K562 (cell line): Measurements from ENCODE around the gene POTEJ. TPM values are rescaled to one million over a fixed set of nuclear protein-coding genes. Genes with fewer than 3 reads are reported as not detected.
"Not testable (repeated sequence)": the region's sequence is repeated elsewhere in the genome, so short reads cannot be mapped to it uniquely, and the experiment has no call there.

Experiments
- ATAC-seq: fragments of 200-7000 bp; cut with Tn5 transposase; 3 replicates; pipeline ENCODE4 v1.9.1; 2020; ENCODE audit warnings: moderate library complexity
- BruUV-seq: library from RNA; stranded (reverse); fragments of 400-500 nt; replicated peaks from 2 replicates; lab custom pipeline; 2021; lab: Mats Ljungman, UMichigan
- CTCF ChIA-PET: fragments of 300-600 bp; formaldehyde crosslinking; extraction: SDS; loops from one replicate; lab custom pipeline; 2021; ENCODE audit warnings: low intra/inter-chr PET ratio; lab: Yijun Ruan, JAX
- POLR2A ChIA-PET: fragments of 300-600, 350-650 bp; sonication (Branson Sonifier 250); formaldehyde crosslinking; extraction: SDS; loops from one replicate; lab custom pipeline; 2021; ENCODE audit warnings: antibody characterized with exemption, inconsistent platforms; lab: Yijun Ruan, JAX
- DNase-seq, 4 experiments: peaks; one replicate each; pipeline versions ENCODE4 v3.0.0 to v3.0.0-alpha.2; 2011 to 2018; ENCODE audit warnings: low spot score in 3 of 4, mixed read lengths in 3 of 4; ENCODE audit errors: extremely low read depth in 1 of 4
- FAIRE-seq: peaks from 2 replicates; lab custom pipeline; 2011; peaks lifted over from hg19 to GRCh38; lab: Jason Lieb, UNC
- H2AFZ ChIP-seq: 2 replicates; pipeline ENCODE4 v1.6.0; 2011; ENCODE audit warnings: low read depth, low read length, control low read depth, inconsistent platforms
- H3K27ac ChIP-seq: fragments of 200-600 bp; 3 replicates; pipeline ENCODE4 v1.8.0; 2011; ENCODE audit warnings: low read depth, mild to moderate bottlenecking, control low read depth, inconsistent platforms, low read length, moderate library complexity, mixed read lengths; ENCODE audit errors: extremely low read depth
- H3K27me3 ChIP-seq, 2 experiments: fragments of 300-600 bp in 1 of 2; 2 replicates in 1 of 2; 3 replicates in 1 of 2; pipeline versions ENCODE4 v1.6.0 to v1.8.0; 2011; ENCODE audit warnings: inconsistent platforms in 2 of 2, low read length in 2 of 2, mild to moderate bottlenecking in 1 of 2, mixed read lengths in 1 of 2, moderate library complexity in 1 of 2; ENCODE audit not compliant: control insufficient read depth in 2 of 2, insufficient read depth in 2 of 2
- H3K36me3 ChIP-seq: fragments of 300-600 bp; 3 replicates; pipeline ENCODE4 v1.8.0; 2011; ENCODE audit warnings: mild to moderate bottlenecking, low read length, inconsistent platforms; ENCODE audit not compliant: control insufficient read depth, insufficient read depth
- H3K4me1 ChIP-seq, 2 experiments: fragments of 200-600 bp in 1 of 2; replicated peaks in 1 of 2; 2 replicates in 1 of 2; 3 replicates in 1 of 2; pipeline versions ENCODE4 v1.5.1 to v1.8.0; 2011; ENCODE audit warnings: inconsistent platforms in 2 of 2, low read length in 2 of 2, mild to moderate bottlenecking in 1 of 2, mixed read lengths in 1 of 2, moderate library complexity in 1 of 2; ENCODE audit not compliant: control insufficient read depth in 2 of 2, insufficient read depth in 2 of 2
- H3K4me2 ChIP-seq: 2 replicates; pipeline ENCODE4 v1.6.1; 2011; ENCODE audit warnings: low read length, control low read depth, inconsistent platforms, mixed read lengths; ENCODE audit not compliant: insufficient read depth
- H3K4me3 ChIP-seq: fragments of 200-600 bp; sonication (generic), shearing (Covaris generic); 2 replicates; pipeline ENCODE4 v1.5.1; 2016; ENCODE audit warnings: control low read depth, inconsistent platforms
- H3K79me2 ChIP-seq: fragments of 200-600 bp; 3 replicates; pipeline ENCODE4 v1.8.0; 2011; ENCODE audit warnings: low read length, inconsistent platforms; ENCODE audit not compliant: control insufficient read depth, insufficient read depth
- H3K9ac ChIP-seq, 2 experiments: 2 replicates each; pipeline versions ENCODE4 v1.6.0 to v1.6.1; 2011; ENCODE audit warnings: low read depth in 2 of 2, low read length in 2 of 2, control low read depth in 1 of 2, inconsistent platforms in 1 of 2, mild to moderate bottlenecking in 1 of 2, mixed read lengths in 1 of 2; ENCODE audit not compliant: insufficient read depth in 1 of 2
- H3K9me1 ChIP-seq: one replicate; pipeline ENCODE4 v1.6.0; 2011; ENCODE audit warnings: inconsistent platforms, mild to moderate bottlenecking, low read length, moderate library complexity; ENCODE audit not compliant: control insufficient read depth, insufficient read depth
- H3K9me3 ChIP-seq: replicated peaks from 2 replicates; pipeline ENCODE4 v1.5.1; 2011; ENCODE audit warnings: low read depth, low read length, inconsistent platforms; ENCODE audit not compliant: control insufficient read depth, insufficient read depth
- H4K20me1 ChIP-seq: replicated peaks from 2 replicates; pipeline ENCODE4 v1.6.1; 2011; ENCODE audit warnings: low read length, inconsistent platforms, mixed read lengths; ENCODE audit not compliant: control insufficient read depth, insufficient read depth
- WGBS: fragments of 100-300 bp; shearing (Covaris generic); methylation state at CpG from one replicate; pipeline ENCODE4 v1.1.6; 2016; ENCODE audit warnings: low coverage, mixed read lengths; ENCODE audit not compliant: insufficient coverage; ENCODE audit errors: missing lambda C conversion rate; 5-methylcytosine and 5-hydroxymethylcytosine counted together
- in situ Hi-C: fragments of 300-500 bp; cut with MboI; formaldehyde crosslinking; loops from 4 replicates; pipeline ENCODE4 v1.15.0; 2018; ENCODE audit warnings: inconsistent platforms, mixed read lengths
- intact Hi-C: fragments of 100-400 bp; cut with micrococcal nuclease; formaldehyde crosslinking; loops from 2 replicates; pipeline ENCODE4 v1.14.2; 2022
- polyA plus RNA-seq, 8 experiments: library from polyadenylated mRNA; depleted of rRNA in 4 of 8; stranded (reverse) in 5 of 8; unstranded in 3 of 8; fragments of >200 nt; fragmentation: Nextera tagmentation in 2 of 8; fragmentation: Illumina TruSeq in 1 of 8; extraction: Ambion mirVana in 2 of 8; extraction: Trizol in 1 of 8; gene quantifications; 2 replicates each; pipeline versions ENCODE4 v1.2.1 to v1.2.3, GENCODE V29; 2011 to 2014; ENCODE audit warnings: inconsistent platforms in 1 of 8, missing spikeins in 1 of 8
- total RNA-seq, 7 experiments: library from RNA; depleted of rRNA in 6 of 7; stranded (reverse); fragments of >200 nt in 6 of 7; fragmentation: Illumina TruSeq in 2 of 7; extraction: Trizol in 2 of 7; gene quantifications; 2 replicates each; pipeline versions ENCODE4 v1.2.1 to v1.2.3, GENCODE V29; 2011 to 2021; ENCODE audit warnings: low replicate concordance in 1 of 7

The POTEJ gene
- total and polyA plus RNA-seq, 9 of the 15 experiments (the other 6 are each of a cell fraction or from before 2014, with no cell fraction given), result not detected

DNA sequence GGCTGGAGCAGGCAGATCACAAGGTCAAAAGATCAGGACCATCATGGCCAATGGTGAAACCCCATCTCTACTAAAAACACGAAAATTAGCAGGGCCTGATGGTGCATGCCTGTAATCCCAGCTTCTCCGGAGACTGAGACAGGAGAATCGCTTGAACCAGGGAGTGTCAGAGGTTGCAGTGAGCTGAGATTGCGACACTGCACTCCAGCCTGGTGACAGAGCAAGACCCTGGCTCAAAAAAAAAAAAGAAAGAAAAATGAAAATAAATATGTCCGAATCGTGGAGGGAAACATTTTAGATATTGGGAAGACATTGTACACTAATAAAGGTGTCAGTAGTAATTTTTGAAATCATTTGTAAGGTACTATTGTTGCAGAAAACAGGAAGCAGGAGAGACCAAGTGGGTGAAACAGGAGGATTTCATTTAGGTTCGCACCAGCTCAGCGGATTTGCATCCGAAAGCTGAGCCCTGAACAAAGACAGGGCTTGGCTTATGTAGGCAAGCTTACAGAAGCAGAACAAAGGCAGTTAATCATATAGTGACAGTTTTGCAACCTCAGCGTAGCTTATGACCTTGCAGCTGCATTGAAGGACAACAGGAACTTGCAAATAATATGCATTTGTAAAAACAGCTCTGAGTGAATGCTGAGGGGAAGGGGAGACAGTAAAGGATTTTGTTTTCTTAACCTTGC lies 17.7 kb downstream of the POTEJ start:
- H3K9ac ChIP-seq, H3K4me3 ChIP-seq, H3K79me2 ChIP-seq, H3K27me3 ChIP-seq, H2AFZ ChIP-seq, POLR2A ChIA-PET, ATAC-seq, in situ Hi-C loops, H3K4me1 ChIP-seq, H4K20me1 ChIP-seq, H3K9me1 ChIP-seq, H3K36me3 ChIP-seq, intact Hi-C loops, H3K27ac ChIP-seq, H3K4me2 ChIP-seq, BruUV-seq, FAIRE-seq, CTCF ChIA-PET, DNase-seq, H3K9me3 ChIP-seq: not testable (repeated sequence)
- 0% methylated on average over 4 of the region's 10 CpGs for WGBS

DNA sequence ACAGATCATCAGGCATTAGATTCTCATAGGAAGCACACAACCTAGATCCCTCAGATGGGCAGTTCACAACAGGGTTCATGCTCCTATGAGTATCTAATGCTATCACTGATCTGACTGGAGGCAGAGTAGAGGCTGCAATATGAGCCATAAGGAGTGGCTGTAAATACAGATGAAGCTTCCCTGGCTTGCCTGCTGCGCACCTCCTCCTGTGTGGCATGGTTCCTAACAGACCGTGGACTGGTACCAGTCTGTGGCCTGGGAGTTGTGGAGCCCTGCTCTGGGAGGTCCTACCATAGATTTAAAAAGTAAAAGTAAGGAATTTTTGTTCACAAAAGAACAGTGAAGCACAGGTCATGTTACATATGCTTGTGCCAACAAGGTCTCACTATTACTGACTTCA lies 27.7 kb downstream of the POTEJ start:
- H3K4me1 ChIP-seq, ATAC-seq, H3K27me3 ChIP-seq, H3K79me2 ChIP-seq, H2AFZ ChIP-seq, H3K36me3 ChIP-seq, in situ Hi-C loops, H4K20me1 ChIP-seq, H3K4me3 ChIP-seq, POLR2A ChIA-PET, H3K9me1 ChIP-seq, H3K9me3 ChIP-seq, H3K9ac ChIP-seq, BruUV-seq, CTCF ChIA-PET, DNase-seq, FAIRE-seq, H3K4me2 ChIP-seq, H3K27ac ChIP-seq, intact Hi-C loops: not testable (repeated sequence)
- 0% methylated on average over 2 of the region's 2 CpGs for WGBS

DNA sequence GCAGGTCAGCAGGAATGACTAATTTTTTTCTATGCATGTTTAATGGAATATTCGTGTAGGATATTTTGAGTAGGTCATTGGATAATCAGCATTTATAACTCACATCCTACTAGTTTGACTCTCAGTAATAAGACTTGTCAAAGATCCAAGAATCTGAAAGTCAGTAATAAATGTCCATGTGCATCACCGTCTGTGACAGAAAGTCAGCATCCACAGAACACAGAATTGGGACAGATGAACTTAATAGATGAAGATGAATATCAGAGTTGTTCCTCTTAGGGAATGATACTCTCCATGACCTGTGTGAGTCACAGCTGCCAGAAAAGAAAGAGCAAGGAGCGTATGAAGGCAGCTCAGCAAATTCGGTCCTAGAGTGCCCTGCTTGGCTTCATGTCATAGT lies 30.4 kb downstream of the POTEJ start:
- POLR2A ChIA-PET, ATAC-seq, H3K9ac ChIP-seq, H3K4me1 ChIP-seq, H2AFZ ChIP-seq, H3K4me2 ChIP-seq, H4K20me1 ChIP-seq, H3K4me3 ChIP-seq, H3K36me3 ChIP-seq, H3K79me2 ChIP-seq, H3K27ac ChIP-seq, intact Hi-C loops, H3K9me3 ChIP-seq, FAIRE-seq, CTCF ChIA-PET, DNase-seq, H3K27me3 ChIP-seq, H3K9me1 ChIP-seq, BruUV-seq: not testable (repeated sequence)
- WGBS, result 0% methylated on average over 4 of the region's 4 CpGs
- in situ Hi-C loops, result loop anchor here (5.0 kb wide), 1 partner anchor 164 kb away; no protein-coding TSS in a partner anchor

DNA sequence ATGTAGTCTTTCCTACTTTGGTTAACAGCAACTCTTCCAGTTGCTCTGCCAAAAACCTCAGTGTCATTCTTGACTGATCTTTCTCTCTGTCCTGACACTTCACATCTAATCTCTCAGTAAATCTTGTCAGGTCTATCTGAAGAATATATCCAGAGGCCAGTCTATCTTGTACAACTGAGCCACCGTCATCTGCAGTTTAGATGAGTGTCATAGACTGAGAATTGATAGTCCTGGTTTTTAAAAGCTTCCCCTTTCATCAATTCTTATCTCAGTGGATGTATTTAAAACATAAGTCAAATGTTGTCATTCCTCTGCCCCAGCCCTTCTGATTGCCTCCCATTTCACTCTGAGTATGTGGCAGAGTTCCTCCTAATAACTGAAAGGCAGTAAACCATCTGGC lies 38.0 kb downstream of the POTEJ start:
- POLR2A ChIA-PET, H3K9me3 ChIP-seq, FAIRE-seq, BruUV-seq, H3K36me3 ChIP-seq, H3K9me1 ChIP-seq, H3K4me1 ChIP-seq, H3K27ac ChIP-seq, H3K9ac ChIP-seq, H2AFZ ChIP-seq, H3K4me2 ChIP-seq, CTCF ChIA-PET, ATAC-seq, in situ Hi-C loops, H3K27me3 ChIP-seq, intact Hi-C loops, DNase-seq, H3K4me3 ChIP-seq, H4K20me1 ChIP-seq, H3K79me2 ChIP-seq: not testable (repeated sequence)
- WGBS, result 0% methylated on average over 1 of the region's 1 CpG
